ENCODE results near the gene TBRG1. TPM values are rescaled to one million over a fixed set of nuclear protein-coding genes. Genes with fewer than 3 reads are reported as not detected.

TBRG1 gene
- total RNA-seq, 1 donor from 2014 or later = 16.1 TPM

GRCh38 chr11:124612567-124613246 is 10.0 kb upstream of the TBRG1 start:
- no peak for DNase-seq (ENCODE audit: low read depth, low spot score)

GRCh38 chr11:124618863-124619262 is 3.8 kb upstream of the TBRG1 start:
- no peak for DNase-seq (ENCODE audit: low read depth, low spot score)

GRCh38 chr11:124623861-124624525 is 1.3 kb downstream of the TBRG1 start:
- no peak for DNase-seq (ENCODE audit: low read depth, low spot score)

- DNase-seq (ENCODE audit: low read depth, low spot score) = no peak
These were observed 3.0 kb downstream of the TBRG1 start for GRCh38 chr11:124625504-124626168.

- DNase-seq (ENCODE audit: low read depth, low spot score) = no peak
These were observed 4.9 kb downstream of the TBRG1 start for GRCh38 chr11:124627546-124627945.

- DNase-seq (ENCODE audit: low read depth, low spot score) = no peak
These were observed 7.3 kb downstream of the TBRG1 start for GRCh38 chr11:124629961-124630360.

- no peak for DNase-seq (ENCODE audit: low read depth, low spot score)
These were observed 10.7 kb downstream of the TBRG1 start for GRCh38 chr11:124633355-124633754.

- DNase-seq (ENCODE audit: low read depth, low spot score) = no peak
These were observed 13.3 kb downstream of the TBRG1 start for GRCh38 chr11:124635932-124636331.

- no peak for DNase-seq (ENCODE audit: low read depth, low spot score)
These were observed 15.8 kb downstream of the TBRG1 start for GRCh38 chr11:124638500-124638899.

- DNase-seq (ENCODE audit: low read depth, low spot score) = no peak
These were observed 16.5 kb downstream of the TBRG1 start for GRCh38 chr11:124639186-124639585.

GRCh38 chr11:124640666-124641065 is 18.0 kb downstream of the TBRG1 start:
- DNase-seq (ENCODE audit: low read depth, low spot score) = no peak

GRCh38 chr11:124642628-124643027 is 20.0 kb downstream of the TBRG1 start:
- DNase-seq (ENCODE audit: low read depth, low spot score) = no peak

GRCh38 chr11:124643042-124643604 is 20.5 kb downstream of the TBRG1 start:
- DNase-seq (ENCODE audit: low read depth, low spot score) = no peak

- DNase-seq (ENCODE audit: low read depth, low spot score) = peak; percentile 57
These were observed 21.2 kb downstream of the TBRG1 start for GRCh38 chr11:124643605-124644425.

GRCh38 chr11:124644426-124645280 is 22.0 kb downstream of the TBRG1 start:
- DNase-seq (ENCODE audit: low read depth, low spot score) = peak; percentile 61

- DNase-seq (ENCODE audit: low read depth, low spot score) = no peak
These were observed 23.5 kb downstream of the TBRG1 start for GRCh38 chr11:124646148-124646547.

- DNase-seq (ENCODE audit: low read depth, low spot score) = no peak
These were observed 25.9 kb downstream of the TBRG1 start for GRCh38 chr11:124648610-124649009.

GRCh38 chr11:124656774-124657630 is 34.3 kb downstream of the TBRG1 start:
- no peak for DNase-seq (ENCODE audit: low read depth, low spot score)

- DNase-seq (ENCODE audit: low read depth, low spot score) = no peak
These were observed 35.2 kb downstream of the TBRG1 start for GRCh38 chr11:124657904-124658303.

Measured in pulmonary artery endothelial cell (primary cell).